Sigmoid colon (tissue), 4 donors: ENCODE measurements around the gene MTTP.

Experiments
- POLR2AphosphoS5 ChIP-seq, 4 donors: sonication (generic); formaldehyde crosslinking; IDR thresholded peaks; one replicate each; pipeline ENCODE4 v1.6.1; 2017; ENCODE audit warnings: antibody characterized with exemption in 4 of 4
- TF ChIP-seq, protein P1 (sequence below), 4 experiments: fragments of 450-650 bp in 3 of 4; fragments of 200-600 bp in 1 of 4; IDR thresholded peaks; one replicate each; pipeline ENCODE4 v1.5.1; 2016 to 2019; ENCODE audit warnings: antibody characterized with exemption in 4 of 4, mild to moderate bottlenecking in 3 of 4, moderate library complexity in 2 of 4

DNA sequence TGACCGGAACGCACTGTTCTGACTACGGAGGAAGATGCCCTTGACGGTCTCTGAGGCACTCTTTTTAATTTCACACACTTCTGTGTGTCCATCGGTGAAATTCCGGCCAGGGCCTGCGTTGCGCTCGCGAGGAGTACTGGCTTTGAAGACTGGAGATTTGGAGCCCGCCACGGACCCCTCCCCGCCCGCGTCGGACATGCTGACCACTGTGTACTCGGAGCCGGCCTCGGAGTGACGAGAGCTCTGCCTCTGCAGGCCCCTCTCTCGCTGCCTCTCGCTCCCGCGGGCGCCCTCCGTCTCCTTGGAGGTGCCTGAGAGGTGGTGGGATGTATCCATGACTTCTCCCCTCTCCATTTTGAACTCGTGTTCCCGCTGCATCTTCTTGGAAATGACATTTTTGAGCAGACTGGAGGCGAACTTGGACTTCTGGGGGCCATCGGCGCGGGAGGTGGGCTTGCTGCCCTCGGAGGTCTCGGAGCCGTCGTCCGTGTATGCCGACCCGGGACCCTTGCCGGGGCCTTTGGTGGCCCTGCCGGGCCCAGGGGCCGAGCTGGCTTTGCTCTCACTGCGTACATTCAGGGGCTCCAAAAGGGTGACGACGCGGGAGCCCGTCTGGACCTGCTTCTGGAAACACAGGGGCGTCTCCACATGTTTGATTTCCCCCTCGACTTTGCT, 77.3 kb downstream of the MTTP start:
- TF ChIP-seq, protein P1, sequence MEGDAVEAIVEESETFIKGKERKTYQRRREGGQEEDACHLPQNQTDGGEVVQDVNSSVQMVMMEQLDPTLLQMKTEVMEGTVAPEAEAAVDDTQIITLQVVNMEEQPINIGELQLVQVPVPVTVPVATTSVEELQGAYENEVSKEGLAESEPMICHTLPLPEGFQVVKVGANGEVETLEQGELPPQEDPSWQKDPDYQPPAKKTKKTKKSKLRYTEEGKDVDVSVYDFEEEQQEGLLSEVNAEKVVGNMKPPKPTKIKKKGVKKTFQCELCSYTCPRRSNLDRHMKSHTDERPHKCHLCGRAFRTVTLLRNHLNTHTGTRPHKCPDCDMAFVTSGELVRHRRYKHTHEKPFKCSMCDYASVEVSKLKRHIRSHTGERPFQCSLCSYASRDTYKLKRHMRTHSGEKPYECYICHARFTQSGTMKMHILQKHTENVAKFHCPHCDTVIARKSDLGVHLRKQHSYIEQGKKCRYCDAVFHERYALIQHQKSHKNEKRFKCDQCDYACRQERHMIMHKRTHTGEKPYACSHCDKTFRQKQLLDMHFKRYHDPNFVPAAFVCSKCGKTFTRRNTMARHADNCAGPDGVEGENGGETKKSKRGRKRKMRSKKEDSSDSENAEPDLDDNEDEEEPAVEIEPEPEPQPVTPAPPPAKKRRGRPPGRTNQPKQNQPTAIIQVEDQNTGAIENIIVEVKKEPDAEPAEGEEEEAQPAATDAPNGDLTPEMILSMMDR (IDR thresholded peaks at IDR 0.05): no peak
- TF ChIP-seq POLR2AphosphoS5 (IDR thresholded peaks at IDR 0.05): no peak
